Muscle layer of colon (tissue), 2 donors: Measurements from ENCODE around the gene FBXO17.

ENCODE experiments used
- H3K27ac ChIP-seq: one replicate; pipeline ENCODE4 v1.7.0; 2013; ENCODE audit warnings: low read depth, mild to moderate bottlenecking, low read length, moderate library complexity
- H3K27me3 ChIP-seq, 2 donors: one replicate each; pipeline ENCODE4 v1.7.0; 2013; ENCODE audit warnings: low read length in 2 of 2, mild to moderate bottlenecking in 2 of 2; ENCODE audit not compliant: insufficient read depth in 2 of 2, control insufficient read depth in 1 of 2
- H3K36me3 ChIP-seq: one replicate; pipeline ENCODE4 v1.7.0; 2013; ENCODE audit warnings: mild to moderate bottlenecking, low read length; ENCODE audit not compliant: insufficient read depth
- H3K4me1 ChIP-seq: one replicate; pipeline ENCODE4 v1.7.0; 2013; ENCODE audit warnings: mild to moderate bottlenecking, low read length; ENCODE audit not compliant: insufficient read depth
- H3K4me3 ChIP-seq, 2 donors: one replicate each; pipeline ENCODE4 v1.7.0; 2013; ENCODE audit warnings: low read length in 2 of 2, low read depth in 1 of 2, mild to moderate bottlenecking in 1 of 2, moderate library complexity in 1 of 2
- H3K9ac ChIP-seq: one replicate; pipeline ENCODE4 v1.7.0; 2013; ENCODE audit warnings: low read length
- H3K9me3 ChIP-seq: one replicate; pipeline ENCODE4 v1.7.0; 2013; ENCODE audit warnings: mild to moderate bottlenecking, low read length
- donor health status: abdominal sarcoma.
- donor health status: Adenocarcinoma of cecum.

Gene FBXO17, protein sequence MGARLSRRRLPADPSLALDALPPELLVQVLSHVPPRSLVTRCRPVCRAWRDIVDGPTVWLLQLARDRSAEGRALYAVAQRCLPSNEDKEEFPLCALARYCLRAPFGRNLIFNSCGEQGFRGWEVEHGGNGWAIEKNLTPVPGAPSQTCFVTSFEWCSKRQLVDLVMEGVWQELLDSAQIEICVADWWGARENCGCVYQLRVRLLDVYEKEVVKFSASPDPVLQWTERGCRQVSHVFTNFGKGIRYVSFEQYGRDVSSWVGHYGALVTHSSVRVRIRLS

DNA sequence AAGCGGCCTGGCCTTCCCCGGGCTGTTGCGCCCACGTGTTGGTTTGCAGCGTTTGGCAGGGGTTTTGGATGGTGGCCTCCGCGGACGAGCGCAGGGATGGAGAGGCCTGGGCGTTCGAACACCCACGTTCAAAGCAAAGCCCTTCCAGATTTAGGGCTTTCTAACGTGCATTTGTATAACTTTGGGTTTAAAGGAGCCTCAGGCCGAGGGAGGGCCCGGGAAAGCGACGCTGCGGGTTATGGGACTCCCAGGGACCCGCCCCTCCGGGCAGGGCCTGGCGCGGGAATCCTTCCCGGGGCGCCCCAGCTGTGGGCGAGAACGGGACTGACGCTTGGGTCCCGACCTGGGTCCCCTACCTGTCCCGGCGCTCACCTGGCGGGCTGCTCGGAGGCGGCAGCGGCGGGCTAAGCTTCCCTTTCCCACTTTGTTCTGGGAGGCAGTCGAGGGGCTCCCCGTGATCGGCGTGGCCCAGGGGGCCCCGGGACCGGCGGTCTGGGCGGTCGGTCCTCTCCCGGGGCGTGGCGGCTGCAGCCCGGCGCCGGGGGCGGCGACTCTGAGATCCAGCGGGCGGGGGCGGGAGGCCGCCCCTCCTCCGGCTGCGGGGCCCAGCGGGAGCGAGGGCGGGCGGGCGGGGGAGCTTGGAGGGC lies at the start of gene FBXO17:
FBXO17 (minus strand) TSS at position 529 of the 647 bp plus-strand sequence. CDS start 25,423 bp downstream, outside the sequence.
- H3K27me3 ChIP-seq, result no peaks in the 10 kb centered on the region

DNA sequence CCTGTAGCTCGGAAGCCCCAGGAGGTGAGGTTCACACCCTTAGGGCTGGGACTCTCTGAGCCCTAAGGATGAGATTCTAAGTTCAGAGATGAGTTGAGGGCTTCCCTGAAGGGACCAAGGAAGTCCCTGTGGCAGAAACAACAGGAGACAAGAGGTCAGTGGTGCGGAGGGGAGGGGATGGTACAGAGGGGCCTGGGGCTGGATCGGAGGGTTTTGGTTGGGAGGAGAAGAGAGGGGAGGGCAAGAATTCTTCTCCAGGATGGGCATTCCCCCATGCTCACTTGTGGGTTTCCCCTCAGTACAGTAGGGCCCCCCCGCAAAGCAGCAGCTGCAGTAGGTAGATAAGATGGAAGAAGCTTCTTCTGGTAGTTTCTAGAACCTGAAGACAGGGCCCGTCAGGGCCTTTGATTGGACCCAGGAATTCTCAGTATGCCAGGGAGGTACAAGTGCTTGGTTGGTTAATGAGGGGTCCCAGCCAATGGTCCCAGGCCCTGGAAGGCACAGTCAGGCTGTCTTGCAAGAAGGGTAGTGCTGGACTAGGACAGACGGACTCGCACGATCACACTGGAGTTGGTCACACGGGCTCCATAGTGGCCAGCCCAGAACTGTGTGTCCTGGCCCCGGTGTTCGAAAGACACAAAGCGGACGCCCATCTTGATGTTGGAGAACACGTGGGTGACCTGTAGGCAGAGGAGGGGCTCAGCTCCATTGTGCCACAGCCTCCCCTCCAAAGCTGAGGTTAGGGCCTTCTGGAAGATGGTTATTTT lies 49.5 kb upstream of the FBXO17 start:
- H3K4me3 ChIP-seq, result no peak overlapping the region
- no peaks in the 10 kb centered on the region for H3K27me3 ChIP-seq
- no peak overlapping the region for H3K9ac ChIP-seq
- no peaks in the 10 kb centered on the region for H3K4me1 ChIP-seq
- H3K9me3 ChIP-seq, result no peaks in the 10 kb centered on the region
- no peak overlapping the region for H3K27ac ChIP-seq
- no peaks in the 10 kb centered on the region for H3K36me3 ChIP-seq

More for the DNA sequence above, at the start of gene FBXO17:
- peak within 1 kb of the TSS; percentile 64 to 84 for H3K4me3 ChIP-seq
- peaks cover 8% of the 10 kb centered on the region for H3K4me1 ChIP-seq
- H3K9ac ChIP-seq, result peak within 1 kb of the TSS; percentile 82
- no peaks in the 10 kb centered on the region for H3K36me3 ChIP-seq
- H3K27ac ChIP-seq, result peak within 1 kb of the TSS; percentile 90
- H3K9me3 ChIP-seq, result no peaks in the 10 kb centered on the region

DNA sequence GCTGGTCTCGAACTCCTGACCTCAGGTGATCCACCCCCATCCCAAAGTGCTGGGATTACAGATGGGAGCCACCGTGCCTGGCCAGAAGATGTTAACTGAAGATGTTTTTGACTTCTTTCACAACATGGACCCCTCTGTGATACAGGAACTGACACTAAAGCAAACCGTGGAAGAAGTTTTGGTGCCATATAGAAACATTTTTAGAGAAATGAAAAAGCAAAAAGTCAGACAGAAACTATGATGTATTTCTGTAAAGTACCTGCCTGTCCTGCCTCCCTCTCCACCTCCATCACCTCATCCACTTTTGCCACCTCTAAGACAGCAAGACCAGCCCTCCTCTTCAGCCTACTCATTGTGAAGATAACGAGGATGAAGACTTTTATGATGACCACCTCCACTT lies 45.5 kb upstream of the FBXO17 start:
- Histone ChIP-seq H3K27ac (no peak overlapping the region), H3K4me3 (no peak overlapping the region), H3K9ac (no peak overlapping the region), H3K4me1 (no peaks in the 10 kb centered on the region), H3K9me3 (no peaks in the 10 kb centered on the region), H3K27me3 (no peaks in the 10 kb centered on the region), H3K36me3 (no peaks in the 10 kb centered on the region)

DNA sequence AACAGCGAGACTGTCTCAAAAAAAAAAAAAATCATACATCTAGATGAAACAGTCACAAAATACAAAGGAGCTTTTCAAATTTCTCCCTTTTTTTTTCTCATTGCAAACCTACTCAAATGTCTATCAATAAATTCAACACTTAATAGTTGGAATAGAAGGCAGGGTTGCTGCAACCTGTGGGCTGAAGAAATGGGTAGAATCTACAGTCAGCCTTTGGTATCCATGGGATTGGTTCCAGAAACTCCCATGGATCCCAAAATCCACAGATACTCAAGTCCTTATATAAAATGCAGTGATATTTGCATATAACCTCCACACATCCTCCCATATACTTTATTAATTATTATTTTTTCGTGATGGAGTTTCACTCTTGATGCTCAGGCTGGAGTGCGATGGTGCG lies 42.1 kb upstream of the FBXO17 start:
- no peak overlapping the region for H3K4me3 ChIP-seq
- H3K27me3 ChIP-seq, result no peaks in the 10 kb centered on the region
- H3K27ac ChIP-seq, result no peak overlapping the region
- H3K4me1 ChIP-seq, result no peaks in the 10 kb centered on the region
- no peaks in the 10 kb centered on the region for H3K9me3 ChIP-seq
- H3K36me3 ChIP-seq, result no peaks in the 10 kb centered on the region
- no peak overlapping the region for H3K9ac ChIP-seq

DNA sequence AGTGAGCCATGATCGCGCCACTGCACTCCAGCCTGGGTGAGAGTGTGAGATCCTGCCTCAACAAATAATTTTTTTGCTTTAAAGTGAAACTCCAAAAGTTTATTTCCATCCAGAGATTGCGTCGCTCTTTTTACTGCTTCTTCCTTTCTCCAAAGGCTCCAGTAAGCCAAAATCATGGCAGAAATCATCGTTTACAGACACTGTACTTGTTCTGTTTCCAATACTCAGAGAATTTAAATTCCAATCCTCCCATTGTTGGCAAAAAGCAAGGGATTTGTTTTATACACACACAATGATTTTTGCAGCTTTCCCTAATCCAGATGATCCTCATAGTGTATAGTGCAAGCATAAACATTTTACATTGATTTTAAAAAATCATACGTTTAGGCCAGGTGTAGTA lies 41.5 kb upstream of the FBXO17 start:
- Histone ChIP-seq H3K9me3 (no peaks in the 10 kb centered on the region), H3K36me3 (no peaks in the 10 kb centered on the region), H3K27me3 (no peaks in the 10 kb centered on the region), H3K27ac (no peak overlapping the region), H3K9ac (no peak overlapping the region), H3K4me1 (no peaks in the 10 kb centered on the region), H3K4me3 (no peak overlapping the region)

DNA sequence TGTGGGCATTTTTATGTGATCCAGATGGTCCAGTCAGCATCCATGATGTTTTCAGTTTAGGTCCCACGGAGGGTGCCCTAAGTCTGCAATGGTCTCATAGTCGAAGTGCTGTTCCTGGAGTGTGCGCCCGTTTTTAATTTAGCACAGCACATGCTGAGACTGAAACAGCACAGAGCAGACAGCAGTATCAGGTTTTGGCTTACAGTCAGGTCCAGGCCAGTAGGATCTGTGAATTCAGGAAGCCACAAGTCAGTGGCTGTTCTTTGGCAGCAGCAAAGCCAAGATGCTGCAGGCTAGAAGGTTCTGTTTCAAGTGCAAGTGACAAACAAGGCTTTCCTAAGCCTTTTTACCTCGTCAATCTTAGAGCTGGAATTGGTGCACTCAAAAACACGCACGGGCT lies 38.5 kb upstream of the FBXO17 start:
- Histone ChIP-seq H3K36me3 (no peaks in the 10 kb centered on the region), H3K27ac (no peak overlapping the region), H3K9ac (no peak overlapping the region), H3K4me1 (no peaks in the 10 kb centered on the region), H3K27me3 (no peaks in the 10 kb centered on the region), H3K9me3 (no peaks in the 10 kb centered on the region), H3K4me3 (no peak overlapping the region)

DNA sequence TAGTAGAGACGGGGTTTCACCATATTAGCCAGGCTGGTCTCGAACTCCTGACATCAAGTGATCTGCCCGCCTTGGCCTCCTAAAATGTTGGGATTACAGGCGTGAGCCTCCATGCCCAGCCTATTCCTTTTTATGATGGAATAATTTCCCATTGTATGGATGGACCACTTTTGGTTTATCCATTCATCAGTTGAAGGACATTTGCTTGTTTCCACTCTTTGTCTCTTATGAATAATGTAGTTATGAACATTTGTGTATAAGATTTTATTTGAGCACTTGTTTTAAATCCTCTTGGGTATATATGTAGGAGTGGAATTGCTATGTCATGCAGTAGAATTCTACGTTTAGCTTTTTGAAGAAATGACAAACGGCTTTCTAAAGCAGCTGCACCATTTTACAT lies 33.5 kb upstream of the FBXO17 start:
- Histone ChIP-seq H3K9ac (no peak overlapping the region), H3K27ac (no peak overlapping the region), H3K4me3 (no peak overlapping the region), H3K9me3 (no peaks in the 10 kb centered on the region), H3K36me3 (no peaks in the 10 kb centered on the region), H3K4me1 (no peaks in the 10 kb centered on the region), H3K27me3 (no peaks in the 10 kb centered on the region)

DNA sequence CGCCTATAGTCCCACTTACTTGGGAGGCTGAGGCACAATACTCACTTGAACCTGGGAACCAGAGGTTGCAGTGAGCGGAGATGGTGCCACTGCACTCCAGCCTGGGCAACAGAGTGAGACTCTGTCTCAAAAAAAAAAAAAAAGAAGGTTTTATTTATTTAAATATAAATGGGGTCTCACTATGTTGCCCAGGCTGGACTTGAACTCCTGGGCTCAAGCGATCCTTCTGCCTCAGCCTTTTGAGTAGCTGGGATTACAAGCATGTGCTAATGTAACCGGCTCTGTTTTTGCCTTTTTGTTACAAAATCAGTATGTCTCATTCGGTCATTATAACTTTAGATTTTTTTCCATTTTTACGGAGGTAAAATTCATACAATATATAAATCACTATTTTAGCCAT lies 32.6 kb upstream of the FBXO17 start:
- H3K9me3 ChIP-seq, result no peaks in the 10 kb centered on the region
- H3K27me3 ChIP-seq, result no peaks in the 10 kb centered on the region
- no peaks in the 10 kb centered on the region for H3K36me3 ChIP-seq
- H3K9ac ChIP-seq, result no peak overlapping the region
- H3K4me3 ChIP-seq, result no peak overlapping the region
- H3K27ac ChIP-seq, result no peak overlapping the region
- no peaks in the 10 kb centered on the region for H3K4me1 ChIP-seq

DNA sequence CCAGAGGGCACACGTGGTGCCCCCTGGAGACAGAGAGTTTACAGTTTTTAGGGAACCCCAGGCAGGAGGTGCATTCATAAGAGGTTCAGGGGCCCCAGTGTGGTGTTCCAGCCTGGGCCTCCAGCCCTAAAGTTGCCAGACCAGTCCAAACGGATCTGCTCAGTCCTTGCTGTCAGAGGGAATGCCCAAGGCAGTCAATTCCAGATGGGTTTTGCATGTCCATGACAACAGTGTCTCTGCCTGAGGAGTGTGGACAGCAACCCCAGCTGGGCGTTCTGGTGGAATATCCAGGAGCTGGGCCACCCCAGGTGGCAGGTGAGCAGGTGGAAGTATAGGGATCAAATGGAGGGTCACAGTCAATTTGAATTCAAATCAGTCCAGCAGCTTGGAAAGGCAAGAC lies 31.6 kb upstream of the FBXO17 start:
- no peaks in the 10 kb centered on the region for H3K9me3 ChIP-seq
- H3K4me3 ChIP-seq, result no peak overlapping the region

DNA sequence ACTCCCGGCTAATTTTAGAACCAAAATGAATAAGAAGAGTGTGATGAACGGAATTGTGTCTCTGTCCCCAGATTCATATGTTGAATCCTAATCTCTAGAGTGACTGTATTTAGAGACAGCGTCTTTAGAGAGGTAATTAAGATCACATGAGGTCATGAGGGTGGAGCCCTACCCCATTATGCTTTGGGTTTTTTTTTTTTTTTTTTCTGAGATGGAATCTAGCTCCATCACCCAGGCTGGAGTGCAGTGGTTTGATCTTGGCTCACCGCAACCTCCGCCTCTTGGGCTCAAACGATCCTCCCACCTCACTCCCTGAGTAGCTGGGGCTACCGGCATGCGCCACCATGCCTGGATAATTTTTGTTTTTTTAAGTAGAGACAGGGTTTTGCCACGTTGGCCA lies 28.9 kb upstream of the FBXO17 start:
- Histone ChIP-seq H3K4me1 (no peaks in the 10 kb centered on the region), H3K27ac (no peak overlapping the region), H3K9ac (no peak overlapping the region), H3K36me3 (no peaks in the 10 kb centered on the region), H3K9me3 (no peaks in the 10 kb centered on the region), H3K4me3 (no peak overlapping the region), H3K27me3 (no peaks in the 10 kb centered on the region)

More for the DNA sequence above, 31.6 kb upstream of the FBXO17 start:
- Histone ChIP-seq H3K27ac (no peak overlapping the region), H3K36me3 (no peaks in the 10 kb centered on the region), H3K27me3 (no peaks in the 10 kb centered on the region), H3K4me1 (no peaks in the 10 kb centered on the region), H3K9ac (no peak overlapping the region)

DNA sequence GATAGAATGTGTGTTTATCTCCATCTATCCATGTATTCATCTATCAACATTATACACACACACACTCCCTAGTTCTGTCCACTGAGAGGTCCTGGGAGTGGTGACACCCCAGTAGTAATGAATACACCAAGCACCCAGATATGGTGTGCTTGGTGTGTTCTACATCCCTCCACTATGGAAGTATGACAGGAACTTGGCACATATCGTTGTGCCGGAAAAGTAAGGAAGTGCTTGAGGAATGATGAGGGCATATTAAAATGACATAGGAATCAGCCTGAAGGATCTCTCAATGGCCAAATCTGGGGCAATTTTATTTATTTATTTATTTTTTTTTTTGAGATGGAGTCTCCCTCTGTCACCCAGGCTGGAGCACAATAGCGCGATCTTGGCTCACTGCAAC lies 28.3 kb upstream of the FBXO17 start:
- no peak overlapping the region for H3K9ac ChIP-seq
- no peak overlapping the region for H3K27ac ChIP-seq
- H3K4me1 ChIP-seq, result no peaks in the 10 kb centered on the region
- H3K9me3 ChIP-seq, result no peaks in the 10 kb centered on the region
- no peak overlapping the region for H3K4me3 ChIP-seq
- H3K36me3 ChIP-seq, result no peaks in the 10 kb centered on the region
- H3K27me3 ChIP-seq, result no peaks in the 10 kb centered on the region
